HepG2 (cell line): ENCODE results near the gene CSF1R. TPM values are rescaled to one million over a fixed set of nuclear protein-coding genes. Genes with fewer than 3 reads are reported as not detected.

ENCODE experiments used
- ATAC-seq: fragments of 200-7000 bp; cut with Tn5 transposase; 3 replicates; pipeline ENCODE4 v1.9.1; 2020; ENCODE audit warnings: mild to moderate bottlenecking, moderate library complexity
- BruUV-seq: library from RNA; stranded (reverse); fragments of 400-500 nt; replicated peaks from 2 replicates; lab custom pipeline; 2021; lab: Mats Ljungman, UMichigan
- CTCF ChIA-PET: fragments of 300-600 bp; formaldehyde crosslinking; extraction: SDS; loops from one replicate; lab custom pipeline; 2021; ENCODE audit warnings: low total read pairs, inconsistent platforms, low intra/inter-chr PET ratio; lab: Yijun Ruan, JAX
- POLR2A ChIA-PET: fragments of 350-600 bp; sonication (Branson Sonifier 250); formaldehyde crosslinking; loops from one replicate; lab custom pipeline; 2020; ENCODE audit warnings: antibody characterized with exemption, inconsistent platforms; lab: Yijun Ruan, JAX
- DNase-seq: peaks from one replicate; pipeline ENCODE4 v3.0.0-alpha.2; 2015; ENCODE audit warnings: low spot score
- FAIRE-seq: peaks from 3 replicates; lab custom pipeline; 2011; peaks lifted over from hg19 to GRCh38; lab: Jason Lieb, UNC
- H2AFZ ChIP-seq: one replicate; pipeline ENCODE4 v1.6.1; 2011; ENCODE audit warnings: low read length, inconsistent platforms
- H3K27ac ChIP-seq: fragments of 300-600 bp; 3 replicates; pipeline ENCODE4 v1.8.0; 2011; ENCODE audit warnings: mixed run types, mild to moderate bottlenecking, mixed read lengths, low read length, inconsistent platforms; ENCODE audit not compliant: insufficient read depth; ENCODE audit errors: extremely low read length
- H3K27me3 ChIP-seq, 2 experiments: fragments of 200-600 bp in 1 of 2; 2 replicates in 1 of 2; 3 replicates in 1 of 2; pipeline versions ENCODE4 v1.6.0 to v1.8.0; 2011; ENCODE audit warnings: low read length in 2 of 2, mild to moderate bottlenecking in 2 of 2, moderate library complexity in 2 of 2, inconsistent platforms in 1 of 2; ENCODE audit not compliant: insufficient read depth in 2 of 2, control insufficient read depth in 1 of 2
- H3K36me3 ChIP-seq, 2 experiments: fragments of 200-600 bp in 1 of 2; replicated peaks in 1 of 2; 2 replicates in 1 of 2; 3 replicates in 1 of 2; pipeline versions ENCODE4 v1.5.1 to v1.8.0; 2011; ENCODE audit warnings: low read length in 2 of 2, inconsistent platforms in 1 of 2; ENCODE audit not compliant: insufficient read depth in 2 of 2, control insufficient read depth in 1 of 2
- H3K4me1 ChIP-seq: 2 replicates; pipeline ENCODE4 v1.5.1; 2012; ENCODE audit warnings: low read length, inconsistent platforms; ENCODE audit not compliant: insufficient read depth
- H3K4me2 ChIP-seq: 2 replicates; pipeline ENCODE4 v1.6.0; 2011; ENCODE audit warnings: low read depth, low read length, inconsistent platforms
- H3K4me3 ChIP-seq, 3 experiments: fragments of 200-600 bp in 1 of 3; sonication (generic), shearing (Covaris generic) in 1 of 3; replicated peaks in 1 of 3; 2 replicates each; pipeline ENCODE4 v1.5.1; 2011 to 2016; ENCODE audit warnings: low read length in 3 of 3, inconsistent platforms in 2 of 3, low read depth in 2 of 3, mild to moderate bottlenecking in 2 of 3, control low read depth in 1 of 3, mixed read lengths in 1 of 3; ENCODE audit not compliant: insufficient read depth in 1 of 3
- H3K79me2 ChIP-seq: one replicate; pipeline ENCODE4 v1.6.1; 2011; ENCODE audit warnings: low read length, inconsistent platforms; ENCODE audit not compliant: insufficient read depth
- H3K9ac ChIP-seq: 2 replicates; pipeline ENCODE4 v1.6.0; 2011; ENCODE audit warnings: mild to moderate bottlenecking, low read depth, low read length, inconsistent platforms; ENCODE audit not compliant: insufficient read depth
- H3K9me3 ChIP-seq: 2 replicates; pipeline ENCODE4 v1.5.1; 2012; ENCODE audit warnings: mild to moderate bottlenecking, low read length
- H4K20me1 ChIP-seq: 2 replicates; pipeline ENCODE4 v1.6.0; 2011; ENCODE audit warnings: inconsistent platforms, mild to moderate bottlenecking, low read length, moderate library complexity; ENCODE audit not compliant: insufficient read depth
- HDAC6 ChIP-seq: fragments of 200-600 bp; sonication (generic); IDR thresholded peaks from 2 replicates; pipeline ENCODE4 v1.7.0; 2017; ENCODE audit warnings: mild to moderate bottlenecking, antibody characterized with exemption, low read length, low read depth
- IRX3 ChIP-seq: sonication (generic); formaldehyde crosslinking; IDR thresholded peaks from 2 replicates; pipeline ENCODE4 v1.8.1; 2023; ENCODE audit warnings: mild to moderate bottlenecking, low read depth, missing genetic modification reagents, borderline replicate concordance
- MEF2D ChIP-seq: sonication (generic); formaldehyde crosslinking; IDR thresholded peaks from 2 replicates; pipeline ENCODE4 v1.5.1; 2020; ENCODE audit warnings: mild to moderate bottlenecking, missing genetic modification reagents
- PITX1 ChIP-seq: sonication (generic); formaldehyde crosslinking; IDR thresholded peaks from 2 replicates; pipeline ENCODE4 v1.5.1; 2020; ENCODE audit warnings: mild to moderate bottlenecking, missing genetic modification reagents
- POGK ChIP-seq: sonication (generic); formaldehyde crosslinking; conservative IDR thresholded peaks from 2 replicates; pipeline ENCODE4 v1.8.0; 2022; ENCODE audit warnings: mild to moderate bottlenecking, moderate library complexity, missing genetic modification reagents
- TFE3 ChIP-seq: IDR thresholded peaks from 2 replicates; pipeline ENCODE4 v1.6.1; 2016
- WIZ ChIP-seq: sonication (generic); formaldehyde crosslinking; IDR thresholded peaks from 2 replicates; pipeline ENCODE4 v1.5.1; 2020; ENCODE audit warnings: mild to moderate bottlenecking, missing genetic modification reagents
- ZMYM2 ChIP-seq: sonication (generic); formaldehyde crosslinking; IDR thresholded peaks from 2 replicates; pipeline ENCODE4 v1.8.0; 2022; ENCODE audit warnings: mild to moderate bottlenecking, missing genetic modification reagents
- ZNF614 ChIP-seq: IDR thresholded peaks from 2 replicates; pipeline ENCODE4 v1.6.1; 2018; ENCODE audit warnings: missing biosample characterization, missing genetic modification reagents, inconsistent platforms, borderline replicate concordance
- ZNF713 ChIP-seq: sonication (generic); formaldehyde crosslinking; IDR thresholded peaks from 2 replicates; pipeline ENCODE4 v1.4.0; 2020; ENCODE audit warnings: mild to moderate bottlenecking, missing genetic modification reagents
- ZSCAN31 ChIP-seq: sonication (generic); formaldehyde crosslinking; IDR thresholded peaks from 2 replicates; pipeline ENCODE4 v1.5.0; 2020; ENCODE audit warnings: low read depth, mild to moderate bottlenecking, missing genetic modification reagents
- WGBS: methylation state at CpG from one replicate; pipeline ENCODE4 v1.1.6; 2017; ENCODE audit warnings: low lambda C conversion rate; 5-methylcytosine and 5-hydroxymethylcytosine counted together
- in situ Hi-C: cut with HindIII; loops from 2 replicates; pipeline ENCODE4 v1.10.0; 2017; ENCODE audit warnings: low pct_unique_long_range_greater_than_20kb; ENCODE audit not compliant: extremely low pct_ligation_motif_present
- intact Hi-C: fragments of 100-400 bp; cut with micrococcal nuclease; formaldehyde crosslinking; loops from one replicate; pipeline ENCODE4 v1.10.0; 2022; ENCODE audit not compliant: unreplicated experiment
- polyA plus RNA-seq, 8 experiments: library from polyadenylated mRNA; depleted of rRNA in 3 of 8; stranded (reverse) in 7 of 8; unstranded in 1 of 8; fragments of >200 nt; fragmentation: Illumina TruSeq in 4 of 8; extraction: Trizol in 4 of 8; gene quantifications; 2 replicates each; pipeline versions ENCODE4 v1.2.1 to v1.2.3, GENCODE V29; 2011 to 2016; ENCODE audit warnings: low read depth in 4 of 8, missing spikeins in 1 of 8, mixed read lengths in 1 of 8; ENCODE audit not compliant: insufficient read depth in 1 of 8
- total RNA-seq, 5 experiments: library from RNA; depleted of rRNA; stranded (reverse); fragments of >200 nt; fragmentation: Illumina TruSeq; extraction: Trizol; gene quantifications; 2 replicates each; pipeline ENCODE4 v1.2.3, GENCODE V29; 2016; ENCODE audit warnings: low read depth in 1 of 5
- TF ChIP-seq, protein P1 (sequence below): sonication (generic); formaldehyde crosslinking; IDR thresholded peaks from 2 replicates; pipeline ENCODE4 v1.4.0; 2020; ENCODE audit warnings: mild to moderate bottlenecking, missing genetic modification reagents, borderline replicate concordance
- TF ChIP-seq, protein P2 (sequence below): sonication (generic); formaldehyde crosslinking; conservative IDR thresholded peaks from 2 replicates; pipeline ENCODE4 v1.8.0; 2022; ENCODE audit warnings: low read depth, missing genetic modification reagents

The CSF1R gene
- total and polyA plus RNA-seq, 2 of the 13 experiments (the other 11 are each of a cell fraction or from before 2014, with no cell fraction given): 0.01 TPM; not detected in 1

- FAIRE-seq: no peak
- Histone ChIP-seq H3K9me3 (no peaks in the 10 kb centered on the region), H3K4me3 (no peak overlapping the region), H2AFZ (no peak overlapping the region), H3K4me1 (no peaks in the 10 kb centered on the region), H4K20me1 (no peaks in the 10 kb centered on the region), H3K4me2 (no peak overlapping the region), H3K27ac (no peak overlapping the region), H3K9ac (no peak overlapping the region), H3K36me3 (peaks cover 40 to 88% of the 10 kb centered on the region in 2 experiments), H3K27me3 (no peaks in the 10 kb centered on the region), H3K79me2 (no peaks in the 10 kb centered on the region)
- DNase-seq: no peak
- POLR2A ChIA-PET: no interaction called here
- in situ Hi-C loops (no loop called here), intact Hi-C loops (no loop called here)
- WGBS: 96% methylated on average over 3 of the region's 3 CpGs
- CTCF ChIA-PET: no interaction called here
- no TSS peak for BruUV-seq
- ATAC-seq: no peak
- TF ChIP-seq WIZ (CRISPR knock-in tag) (no peak), TFE3 (CRISPR knock-in tag) (no peak), ZNF614 (CRISPR knock-in tag) (no peak), ZNF713 (CRISPR knock-in tag) (no peak), ZSCAN31 (CRISPR knock-in tag) (no peak), HDAC6 (no peak), IRX3 (CRISPR knock-in tag) (no peak), PITX1 (CRISPR knock-in tag) (no peak), POGK (CRISPR knock-in tag) (no peak), MEF2D (CRISPR knock-in tag) (no peak), ZMYM2 (CRISPR knock-in tag) (no peak)
- TF ChIP-seq, protein P1, sequence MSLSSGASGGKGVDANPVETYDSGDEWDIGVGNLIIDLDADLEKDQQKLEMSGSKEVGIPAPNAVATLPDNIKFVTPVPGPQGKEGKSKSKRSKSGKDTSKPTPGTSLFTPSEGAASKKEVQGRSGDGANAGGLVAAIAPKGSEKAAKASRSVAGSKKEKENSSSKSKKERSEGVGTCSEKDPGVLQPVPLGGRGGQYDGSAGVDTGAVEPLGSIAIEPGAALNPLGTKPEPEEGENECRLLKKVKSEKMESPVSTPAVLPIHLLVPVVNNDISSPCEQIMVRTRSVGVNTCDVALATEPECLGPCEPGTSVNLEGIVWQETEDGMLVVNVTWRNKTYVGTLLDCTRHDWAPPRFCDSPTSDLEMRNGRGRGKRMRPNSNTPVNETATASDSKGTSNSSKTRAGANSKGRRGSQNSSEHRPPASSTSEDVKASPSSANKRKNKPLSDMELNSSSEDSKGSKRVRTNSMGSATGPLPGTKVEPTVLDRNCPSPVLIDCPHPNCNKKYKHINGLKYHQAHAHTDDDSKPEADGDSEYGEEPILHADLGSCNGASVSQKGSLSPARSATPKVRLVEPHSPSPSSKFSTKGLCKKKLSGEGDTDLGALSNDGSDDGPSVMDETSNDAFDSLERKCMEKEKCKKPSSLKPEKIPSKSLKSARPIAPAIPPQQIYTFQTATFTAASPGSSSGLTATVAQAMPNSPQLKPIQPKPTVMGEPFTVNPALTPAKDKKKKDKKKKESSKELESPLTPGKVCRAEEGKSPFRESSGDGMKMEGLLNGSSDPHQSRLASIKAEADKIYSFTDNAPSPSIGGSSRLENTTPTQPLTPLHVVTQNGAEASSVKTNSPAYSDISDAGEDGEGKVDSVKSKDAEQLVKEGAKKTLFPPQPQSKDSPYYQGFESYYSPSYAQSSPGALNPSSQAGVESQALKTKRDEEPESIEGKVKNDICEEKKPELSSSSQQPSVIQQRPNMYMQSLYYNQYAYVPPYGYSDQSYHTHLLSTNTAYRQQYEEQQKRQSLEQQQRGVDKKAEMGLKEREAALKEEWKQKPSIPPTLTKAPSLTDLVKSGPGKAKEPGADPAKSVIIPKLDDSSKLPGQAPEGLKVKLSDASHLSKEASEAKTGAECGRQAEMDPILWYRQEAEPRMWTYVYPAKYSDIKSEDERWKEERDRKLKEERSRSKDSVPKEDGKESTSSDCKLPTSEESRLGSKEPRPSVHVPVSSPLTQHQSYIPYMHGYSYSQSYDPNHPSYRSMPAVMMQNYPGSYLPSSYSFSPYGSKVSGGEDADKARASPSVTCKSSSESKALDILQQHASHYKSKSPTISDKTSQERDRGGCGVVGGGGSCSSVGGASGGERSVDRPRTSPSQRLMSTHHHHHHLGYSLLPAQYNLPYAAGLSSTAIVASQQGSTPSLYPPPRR: no peak
- TF ChIP-seq, protein P2, sequence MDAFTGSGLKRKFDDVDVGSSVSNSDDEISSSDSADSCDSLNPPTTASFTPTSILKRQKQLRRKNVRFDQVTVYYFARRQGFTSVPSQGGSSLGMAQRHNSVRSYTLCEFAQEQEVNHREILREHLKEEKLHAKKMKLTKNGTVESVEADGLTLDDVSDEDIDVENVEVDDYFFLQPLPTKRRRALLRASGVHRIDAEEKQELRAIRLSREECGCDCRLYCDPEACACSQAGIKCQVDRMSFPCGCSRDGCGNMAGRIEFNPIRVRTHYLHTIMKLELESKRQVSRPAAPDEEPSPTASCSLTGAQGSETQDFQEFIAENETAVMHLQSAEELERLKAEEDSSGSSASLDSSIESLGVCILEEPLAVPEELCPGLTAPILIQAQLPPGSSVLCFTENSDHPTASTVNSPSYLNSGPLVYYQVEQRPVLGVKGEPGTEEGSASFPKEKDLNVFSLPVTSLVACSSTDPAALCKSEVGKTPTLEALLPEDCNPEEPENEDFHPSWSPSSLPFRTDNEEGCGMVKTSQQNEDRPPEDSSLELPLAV: no peak
Observed at GRCh38 chr5:150042459-150042858, 43.9 kb downstream of the CSF1R start.
